Measurements from ENCODE around the gene PCDHGB5. TPM values are rescaled to one million over a fixed set of nuclear protein-coding genes. Genes with fewer than 3 reads are reported as not detected.
"Not testable (repeated sequence)": the region's sequence is repeated elsewhere in the genome, so short reads cannot be mapped to it uniquely, and the experiment has no call there.

The PCDHGB5 gene
- total RNA-seq, 1 experiment from 2014 or later: 3.6 TPM

DNA sequence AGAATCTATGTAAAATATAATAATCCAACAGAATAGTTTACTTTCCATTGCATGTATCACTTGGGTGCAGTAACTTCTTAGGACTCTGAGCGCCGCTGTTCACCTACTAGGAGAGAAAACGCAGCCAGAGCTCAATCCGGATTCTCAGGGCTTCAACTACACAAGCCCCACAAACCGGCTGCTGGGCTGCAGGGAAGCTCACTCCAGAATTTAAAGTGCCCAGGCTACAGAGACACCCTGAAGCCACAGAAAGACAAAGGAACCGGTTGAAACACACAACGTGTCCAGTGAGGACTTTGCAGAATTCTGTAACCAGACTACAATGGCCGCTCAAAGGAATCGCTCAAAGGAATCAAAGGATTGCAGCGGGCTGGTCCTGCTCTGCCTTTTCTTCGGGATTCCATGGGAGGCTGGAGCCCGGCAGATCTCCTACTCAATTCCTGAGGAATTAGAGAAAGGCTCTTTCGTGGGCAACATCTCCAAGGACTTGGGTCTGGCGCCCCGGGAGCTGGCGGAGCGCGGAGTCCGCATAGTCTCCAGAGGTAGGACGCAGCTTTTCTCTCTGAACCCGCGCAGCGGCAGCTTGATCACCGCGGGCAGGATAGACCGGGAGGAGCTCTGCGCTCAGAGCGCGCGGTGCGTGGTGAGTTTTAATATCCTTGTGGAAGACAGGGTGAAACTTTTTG lies 15.2 kb downstream of the PCDHGB5 start, which contains the start of gene PCDHGA10:
Gene PCDHGA10 (plus strand): TSS at position 134 of the 686 bp plus-strand sequence. CDS start 189 bp downstream, at position 323.
- Histone ChIP-seq H3K4me3 (0 out of 2 replicates have a peak within 1 kb of the TSS, but pooled peaks have one; percentile 4), H3K36me3 (no peaks in the 10 kb centered on the region), H3K27me3 (replicated peaks) (no peaks in the 10 kb centered on the region), H3K9me3 (replicated peaks) (peaks cover 14% of the 10 kb centered on the region), H3K27ac (no peak within 1 kb of the TSS), H3K4me1 (replicated peaks) (no peaks in the 10 kb centered on the region)
- DNase-seq (ENCODE audit: low read depth in 1 of 2, low spot score in 2 of 2): peak in 1 of 2 experiments; percentile 37

DNA sequence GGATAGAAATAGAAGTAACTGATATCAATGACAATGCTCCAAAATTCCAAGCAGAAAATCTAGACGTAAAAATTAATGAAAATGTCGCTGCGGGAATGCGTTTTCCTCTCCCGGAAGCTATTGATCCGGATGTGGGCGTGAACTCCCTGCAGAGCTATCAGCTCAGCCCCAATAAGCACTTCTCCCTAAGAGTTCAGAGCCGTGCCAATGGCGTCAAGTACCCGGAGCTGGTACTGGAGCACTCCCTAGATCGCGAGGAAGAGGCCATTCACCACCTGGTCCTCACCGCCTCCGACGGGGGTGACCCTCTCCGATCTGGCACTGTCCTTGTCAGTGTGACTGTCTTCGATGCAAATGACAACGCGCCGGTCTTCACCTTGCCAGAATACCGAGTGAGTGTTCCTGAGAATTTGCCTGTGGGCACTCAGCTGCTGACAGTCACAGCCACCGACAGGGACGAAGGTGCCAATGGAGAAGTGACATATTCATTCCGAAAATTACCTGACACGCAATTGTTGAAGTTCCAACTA lies 15.9 kb downstream of the PCDHGB5 start:
- Histone ChIP-seq H3K27me3 (replicated peaks) (no peaks in the 10 kb centered on the region), H3K36me3 (no peaks in the 10 kb centered on the region), H3K27ac (no peak overlapping the region), H3K4me3 (no peak overlapping the region), H3K4me1 (replicated peaks) (no peaks in the 10 kb centered on the region), H3K9me3 (replicated peaks) (peaks cover 20% of the 10 kb centered on the region)
- DNase-seq (ENCODE audit: low read depth in 1 of 2, low spot score in 2 of 2): no peak

DNA sequence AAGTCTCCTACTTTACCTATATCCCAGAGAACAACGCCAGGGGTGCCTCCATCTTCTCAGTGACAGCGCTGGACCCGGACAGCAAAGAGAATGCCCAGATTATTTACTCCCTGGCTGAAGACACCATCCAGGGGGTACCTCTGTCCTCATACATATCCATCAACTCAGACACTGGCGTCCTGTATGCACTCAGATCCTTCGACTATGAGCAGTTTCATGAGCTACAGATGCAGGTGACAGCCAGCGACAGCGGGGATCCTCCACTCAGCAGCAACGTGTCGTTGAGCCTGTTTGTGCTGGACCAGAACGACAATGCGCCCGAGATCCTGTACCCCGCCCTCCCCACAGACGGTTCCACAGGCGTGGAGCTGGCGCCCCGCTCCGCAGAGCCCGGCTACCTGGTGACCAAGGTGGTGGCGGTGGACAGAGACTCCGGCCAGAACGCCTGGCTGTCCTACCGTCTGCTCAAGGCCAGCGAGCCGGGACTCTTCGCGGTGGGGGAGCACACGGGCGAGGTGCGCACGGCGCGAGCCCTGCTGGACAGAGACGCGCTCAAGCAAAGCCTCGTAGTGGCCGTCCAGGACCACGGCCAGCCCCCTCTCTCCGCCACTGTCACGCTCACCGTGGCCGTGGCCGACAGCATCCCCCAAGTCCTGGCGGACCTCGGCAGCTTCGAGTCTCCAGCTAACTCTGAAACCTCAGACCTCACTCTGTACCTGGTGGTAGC lies 17.0 kb downstream of the PCDHGB5 start:
- H3K27ac ChIP-seq; H3K27me3 ChIP-seq (replicated peaks); H3K36me3 ChIP-seq; H3K4me3 ChIP-seq; DNase-seq (ENCODE audit: low read depth in 1 of 2, low spot score in 2 of 2); H3K4me1 ChIP-seq (replicated peaks): not testable (repeated sequence)
- H3K9me3 ChIP-seq (replicated peaks): peaks cover 30% of the 10 kb centered on the region

DNA sequence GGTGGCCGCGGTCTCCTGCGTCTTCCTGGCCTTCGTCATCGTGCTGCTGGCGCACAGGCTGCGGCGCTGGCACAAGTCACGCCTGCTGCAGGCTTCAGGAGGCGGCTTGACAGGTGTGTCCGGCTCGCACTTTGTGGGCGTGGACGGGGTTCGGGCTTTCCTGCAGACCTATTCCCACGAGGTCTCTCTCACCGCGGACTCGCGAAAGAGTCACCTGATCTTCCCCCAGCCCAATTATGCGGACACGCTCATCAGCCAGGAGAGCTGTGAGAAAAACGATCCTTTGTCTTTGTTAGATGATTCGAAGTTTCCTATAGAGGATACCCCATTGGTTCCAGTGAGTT lies 17.5 kb downstream of the PCDHGB5 start:
- not testable (repeated sequence) for H3K27me3 ChIP-seq (replicated peaks); H3K4me3 ChIP-seq; H3K4me1 ChIP-seq (replicated peaks); H3K36me3 ChIP-seq; DNase-seq (ENCODE audit: low read depth in 1 of 2, low spot score in 2 of 2); H3K27ac ChIP-seq
- peaks cover 30% of the 10 kb centered on the region for H3K9me3 ChIP-seq (replicated peaks)

DNA sequence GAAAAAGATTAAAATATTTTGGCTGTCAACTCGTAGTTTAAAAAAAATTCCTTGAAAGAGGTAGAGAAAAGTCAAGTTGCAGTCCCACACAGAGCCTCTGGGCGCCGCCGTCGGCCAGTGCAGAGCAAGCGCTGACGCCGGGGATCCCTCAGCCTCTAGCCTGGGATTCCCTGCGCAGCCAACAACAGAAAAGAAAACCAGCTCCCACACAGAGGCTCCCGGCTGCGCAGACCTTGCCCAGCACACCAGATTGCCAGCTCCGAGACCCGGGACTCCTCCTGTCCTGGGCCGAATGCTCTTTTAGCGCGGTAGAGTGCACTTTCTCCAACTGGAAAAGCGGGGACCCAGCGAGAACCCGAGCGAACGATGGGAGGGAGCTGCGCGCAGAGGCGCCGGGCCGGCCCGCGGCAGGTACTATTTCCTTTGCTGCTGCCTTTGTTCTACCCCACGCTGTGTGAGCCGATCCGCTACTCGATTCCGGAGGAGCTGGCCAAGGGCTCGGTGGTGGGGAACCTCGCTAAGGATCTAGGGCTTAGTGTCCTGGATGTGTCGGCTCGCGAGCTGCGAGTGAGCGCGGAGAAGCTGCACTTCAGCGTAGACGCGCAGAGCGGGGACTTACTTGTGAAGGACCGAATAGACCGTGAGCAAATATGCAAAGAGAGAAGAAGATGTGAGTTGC lies 19.9 kb downstream of the PCDHGB5 start, which contains the start of gene PCDHGB7:
Gene PCDHGB7 (plus strand): TSS at position 184 of the 679 bp plus-strand sequence. CDS start 183 bp downstream, at position 367.
- H3K36me3 ChIP-seq; H3K4me3 ChIP-seq; H3K27ac ChIP-seq; H3K27me3 ChIP-seq (replicated peaks); H3K4me1 ChIP-seq (replicated peaks): not testable (repeated sequence)
- DNase-seq (ENCODE audit: low read depth in 1 of 2, low spot score in 2 of 2): peak; percentile 55 to 73
- H3K9me3 ChIP-seq (replicated peaks): peaks cover 41% of the 10 kb centered on the region

GRCh38 chr5:141419074-141419880 lies 21.5 kb downstream of the PCDHGB5 start:
- DNase-seq (ENCODE audit: low read depth in 1 of 2, low spot score in 2 of 2): no peak

GRCh38 chr5:141420855-141421488 lies 23.2 kb downstream of the PCDHGB5 start, which contains the start of gene PCDHGA11:
Gene PCDHGA11 (plus strand): TSS chr5:141421051. CDS start chr5:141421228, 177 bp downstream.
- Histone ChIP-seq H3K36me3 (no peaks in the 10 kb centered on the region; the same call in 1 of the 2 replicates), H3K27ac (no peak within 1 kb of the TSS), H3K9me3 (replicated peaks) (peaks cover 40% of the 10 kb centered on the region), H3K4me3 (no peak within 1 kb of the TSS), H3K27me3 (replicated peaks) (no peaks in the 10 kb centered on the region), H3K4me1 (replicated peaks) (no peaks in the 10 kb centered on the region)
- DNase-seq (ENCODE audit: low read depth in 1 of 2, low spot score in 2 of 2): no peak

More at GRCh38 chr5:141419074-141419880, 21.5 kb downstream of the PCDHGB5 start:
- no peak overlapping the region for H3K27ac ChIP-seq
- no peak overlapping the region for H3K4me3 ChIP-seq
- H3K4me1 ChIP-seq (replicated peaks): no peaks in the 10 kb centered on the region
- H3K36me3 ChIP-seq: no peaks in the 10 kb centered on the region; the same call in 1 of the 2 replicates
- H3K27me3 ChIP-seq (replicated peaks): no peaks in the 10 kb centered on the region
- H3K9me3 ChIP-seq (replicated peaks): peaks cover 40% of the 10 kb centered on the region

- Histone ChIP-seq H3K4me1 (replicated peaks) (no peaks in the 10 kb centered on the region), H3K4me3 (no peak overlapping the region), H3K9me3 (replicated peaks) (peaks cover 40% of the 10 kb centered on the region), H3K27ac (no peak overlapping the region), H3K36me3 (no peaks in the 10 kb centered on the region; the same call in 1 of the 2 replicates), H3K27me3 (replicated peaks) (no peaks in the 10 kb centered on the region)
- no peak for DNase-seq (ENCODE audit: low read depth in 1 of 2, low spot score in 2 of 2)
Observed at GRCh38 chr5:141421489-141421855, 23.7 kb downstream of the PCDHGB5 start.

DNA sequence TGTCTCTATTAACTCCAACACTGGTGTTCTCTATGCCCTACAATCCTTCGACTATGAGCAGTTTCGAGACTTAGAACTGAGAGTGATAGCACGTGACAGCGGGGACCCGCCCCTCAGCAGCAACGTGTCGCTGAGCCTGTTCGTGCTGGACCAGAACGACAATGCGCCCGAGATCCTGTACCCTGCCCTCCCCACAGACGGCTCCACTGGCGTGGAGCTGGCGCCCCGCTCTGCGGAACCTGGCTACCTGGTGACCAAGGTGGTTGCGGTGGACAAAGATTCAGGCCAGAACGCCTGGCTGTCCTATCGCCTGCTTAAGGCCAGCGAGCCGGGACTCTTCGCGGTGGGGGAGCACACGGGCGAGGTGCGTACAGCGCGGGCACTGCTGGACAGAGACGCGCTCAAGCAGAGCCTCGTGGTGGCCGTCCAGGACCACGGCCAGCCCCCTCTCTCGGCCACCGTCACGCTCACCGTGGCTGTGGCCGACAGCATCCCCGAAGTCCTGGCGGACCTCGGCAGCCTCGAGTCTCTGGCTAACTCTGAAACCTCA lies 25.1 kb downstream of the PCDHGB5 start:
- H3K4me1 ChIP-seq (replicated peaks): no peaks in the 10 kb centered on the region
- H3K27me3 ChIP-seq (replicated peaks): no peaks in the 10 kb centered on the region
- H3K9me3 ChIP-seq (replicated peaks): peaks cover 47% of the 10 kb centered on the region
- DNase-seq (ENCODE audit: low read depth in 1 of 2, low spot score in 2 of 2): no peak
- no peak overlapping the region for H3K27ac ChIP-seq
- no peak overlapping the region for H3K4me3 ChIP-seq
- no peaks in the 10 kb centered on the region; the same call in 1 of the 2 replicates for H3K36me3 ChIP-seq

DNA sequence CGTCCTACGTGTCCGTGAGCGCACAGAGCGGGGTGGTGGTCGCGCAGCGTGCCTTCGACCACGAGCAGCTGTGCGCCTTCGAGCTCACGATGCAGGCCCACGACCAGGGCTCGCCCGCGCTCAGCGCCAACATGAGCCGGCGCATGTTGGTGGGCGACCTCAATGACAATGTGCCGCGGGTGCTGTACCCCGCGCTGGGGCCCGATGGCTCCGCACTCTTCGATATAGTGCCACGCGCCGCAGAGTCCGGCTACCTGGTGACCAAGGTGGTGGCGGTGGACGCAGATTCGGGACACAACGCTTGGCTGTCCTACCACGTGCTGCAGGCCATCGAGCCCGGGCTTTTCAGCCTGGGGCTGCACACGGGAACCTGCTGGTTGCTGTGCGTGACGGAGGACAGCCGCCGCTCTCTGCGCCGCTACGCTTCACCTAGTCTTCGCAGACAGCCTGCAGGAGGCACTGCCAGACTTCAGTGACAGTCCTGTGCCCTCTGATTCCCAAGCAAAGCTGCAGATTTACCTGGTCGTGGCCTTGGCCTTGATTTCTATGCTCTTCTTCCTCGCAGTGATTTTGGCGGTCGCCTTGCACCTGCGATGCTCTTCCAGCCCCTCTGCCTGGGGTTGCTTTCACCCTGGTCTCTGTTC lies 30.2 kb downstream of the PCDHGB5 start:
- Histone ChIP-seq H3K4me3 (no peak overlapping the region), H3K27ac (no peak overlapping the region), H3K4me1 (replicated peaks) (no peaks in the 10 kb centered on the region), H3K9me3 (replicated peaks) (peaks cover 31% of the 10 kb centered on the region), H3K36me3 (no peaks in the 10 kb centered on the region), H3K27me3 (replicated peaks) (no peaks in the 10 kb centered on the region)
- DNase-seq (ENCODE audit: low read depth in 1 of 2, low spot score in 2 of 2): no peak

DNA sequence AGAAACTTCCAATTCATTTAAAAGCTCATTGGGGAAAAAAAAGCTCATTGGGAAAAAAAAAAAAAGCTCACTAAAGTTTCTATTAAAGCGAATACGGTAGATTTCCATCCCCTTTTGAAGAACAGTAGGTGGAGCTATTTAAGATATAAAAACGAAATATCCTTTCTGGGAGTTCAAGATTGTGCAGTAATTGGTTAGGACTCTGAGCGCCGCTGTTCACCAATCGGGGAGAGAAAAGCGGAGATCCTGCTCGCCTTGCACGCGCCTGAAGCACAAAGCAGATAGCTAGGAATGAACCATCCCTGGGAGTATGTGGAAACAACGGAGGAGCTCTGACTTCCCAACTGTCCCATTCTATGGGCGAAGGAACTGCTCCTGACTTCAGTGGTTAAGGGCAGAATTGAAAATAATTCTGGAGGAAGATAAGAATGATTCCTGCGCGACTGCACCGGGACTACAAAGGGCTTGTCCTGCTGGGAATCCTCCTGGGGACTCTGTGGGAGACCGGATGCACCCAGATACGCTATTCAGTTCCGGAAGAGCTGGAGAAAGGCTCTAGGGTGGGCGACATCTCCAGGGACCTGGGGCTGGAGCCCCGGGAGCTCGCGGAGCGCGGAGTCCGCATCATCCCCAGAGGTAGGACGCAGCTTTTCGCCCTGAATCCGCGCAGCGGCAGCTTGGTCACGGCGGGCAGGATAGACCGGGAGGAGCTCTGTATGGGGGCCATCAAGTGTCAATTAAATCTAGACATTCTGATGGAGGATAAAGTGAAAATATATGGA lies 32.8 kb downstream of the PCDHGB5 start, which contains the start of gene PCDHGA12:
Gene PCDHGA12 (plus strand): TSS at position 176 of the 782 bp plus-strand sequence. CDS start 253 bp downstream, at position 429.
- H3K36me3 ChIP-seq: no peaks in the 10 kb centered on the region
- H3K27me3 ChIP-seq (replicated peaks): no peaks in the 10 kb centered on the region
- no peak within 1 kb of the TSS for H3K27ac ChIP-seq
- no peaks in the 10 kb centered on the region for H3K4me1 ChIP-seq (replicated peaks)
- no peak for DNase-seq (ENCODE audit: low read depth in 1 of 2, low spot score in 2 of 2)
- peaks cover 29% of the 10 kb centered on the region for H3K9me3 ChIP-seq (replicated peaks)
- no peak within 1 kb of the TSS for H3K4me3 ChIP-seq
